Measurements from ENCODE around the gene ZNF790.
"Not testable (repeated sequence)": the region's sequence is repeated elsewhere in the genome, so short reads cannot be mapped to it uniquely, and the experiment has no call there.

ZNF790 gene

DNA sequence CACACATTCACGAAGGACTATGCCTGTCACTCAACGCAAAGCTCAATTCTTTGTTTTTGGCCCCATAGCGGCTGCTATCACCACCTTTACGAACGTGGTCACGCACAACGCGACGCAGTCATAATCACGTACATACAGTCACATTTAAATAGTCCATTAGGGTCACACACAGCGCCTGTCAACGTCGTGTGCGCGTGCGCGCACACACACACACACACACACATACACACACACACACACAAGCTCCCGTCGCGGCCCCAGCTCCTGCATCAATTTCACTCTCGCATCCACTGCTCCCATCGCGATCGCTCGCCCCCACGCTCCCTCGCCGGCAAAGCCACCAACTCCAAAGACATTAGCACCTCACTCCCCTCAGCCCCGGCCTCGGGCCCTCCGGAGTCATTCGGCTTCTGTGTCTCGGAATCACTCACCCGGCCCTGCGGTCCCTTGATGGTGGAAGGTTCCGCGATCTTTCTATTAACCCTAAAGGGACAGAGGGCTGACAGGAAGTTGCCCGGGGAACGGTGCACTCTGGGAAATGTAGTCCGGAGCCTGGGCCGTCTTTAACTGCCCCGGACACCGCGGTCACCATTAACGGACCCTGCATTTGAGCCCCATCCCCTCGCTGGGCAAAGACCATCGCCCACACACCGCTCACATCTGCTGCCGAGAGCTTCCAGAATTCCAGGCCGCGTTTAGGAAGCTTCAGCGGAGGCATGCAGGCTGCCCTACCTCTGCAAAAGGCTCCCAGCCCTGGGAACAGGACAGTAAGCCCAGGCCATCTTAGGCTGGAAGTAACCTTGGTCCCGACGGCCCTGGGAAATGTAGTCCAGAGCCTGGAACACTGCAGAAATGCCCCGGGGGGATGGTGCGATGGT lies at the start of gene ZNF790:
ZNF790 (minus strand) TSS at position 482 of the 878 bp plus-strand sequence. CDS start 12,768 bp downstream, outside the sequence.
- DNase-seq (ENCODE audit: low read depth in 2 of 2), result peak; percentile 65 to 73

DNA sequence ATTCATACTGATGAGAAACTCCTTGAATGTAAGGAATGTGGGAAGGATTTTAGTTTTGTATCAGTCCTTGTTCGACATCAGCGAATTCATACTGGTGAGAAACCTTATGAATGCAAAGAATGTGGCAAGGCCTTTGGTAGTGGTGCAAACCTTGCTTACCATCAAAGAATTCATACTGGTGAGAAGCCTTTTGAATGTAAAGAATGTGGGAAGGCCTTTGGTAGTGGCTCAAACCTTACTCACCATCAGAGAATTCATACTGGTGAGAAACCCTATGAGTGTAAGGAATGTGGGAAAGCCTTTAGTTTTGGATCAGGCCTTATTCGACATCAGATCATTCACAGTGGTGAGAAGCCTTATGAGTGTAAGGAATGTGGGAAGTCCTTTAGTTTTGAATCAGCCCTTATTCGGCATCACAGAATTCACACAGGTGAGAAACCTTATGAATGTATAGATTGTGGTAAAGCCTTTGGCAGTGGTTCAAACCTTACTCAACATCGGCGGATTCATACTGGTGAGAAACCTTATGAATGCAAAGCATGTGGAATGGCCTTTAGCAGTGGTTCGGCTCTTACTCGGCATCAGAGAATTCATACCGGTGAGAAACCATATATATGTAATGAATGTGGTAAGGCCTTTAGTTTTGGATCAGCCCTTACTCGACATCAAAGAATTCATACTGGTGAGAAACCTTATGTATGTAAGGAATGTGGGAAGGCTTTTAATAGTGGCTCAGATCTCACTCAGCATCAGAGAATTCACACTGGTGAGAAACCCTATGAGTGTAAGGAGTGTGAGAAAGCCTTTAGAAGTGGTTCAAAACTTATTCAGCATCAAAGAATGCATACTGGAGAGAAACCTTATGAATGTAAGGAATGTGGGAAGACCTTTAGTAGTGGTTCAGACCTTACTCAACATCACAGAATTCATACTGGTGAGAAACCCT lies 39.1 kb upstream of the ZNF790 start:
- no peak for DNase-seq (ENCODE audit: low read depth in 2 of 2)

DNA sequence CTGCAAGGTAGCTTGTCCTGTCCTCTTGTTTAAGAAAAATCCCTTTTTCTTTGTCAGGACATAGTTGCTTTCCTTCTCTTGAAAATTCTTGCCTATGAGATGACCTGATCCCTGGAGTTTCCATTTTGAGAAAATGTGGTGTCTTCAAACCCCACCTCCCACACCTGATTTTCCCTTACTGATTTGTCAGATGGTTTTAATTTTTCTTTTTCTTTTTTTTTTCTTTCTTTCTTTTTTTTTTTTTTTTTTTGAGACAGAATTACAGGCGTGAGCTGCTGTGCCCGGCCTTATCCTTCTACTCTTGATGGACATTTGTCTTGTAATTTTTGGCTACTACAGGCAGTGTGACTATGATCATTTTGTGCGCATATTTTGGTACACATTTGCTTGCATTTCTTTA lies 13.7 kb upstream of the ZNF790 start:
- DNase-seq (ENCODE audit: low read depth in 2 of 2), result no peak

DNA sequence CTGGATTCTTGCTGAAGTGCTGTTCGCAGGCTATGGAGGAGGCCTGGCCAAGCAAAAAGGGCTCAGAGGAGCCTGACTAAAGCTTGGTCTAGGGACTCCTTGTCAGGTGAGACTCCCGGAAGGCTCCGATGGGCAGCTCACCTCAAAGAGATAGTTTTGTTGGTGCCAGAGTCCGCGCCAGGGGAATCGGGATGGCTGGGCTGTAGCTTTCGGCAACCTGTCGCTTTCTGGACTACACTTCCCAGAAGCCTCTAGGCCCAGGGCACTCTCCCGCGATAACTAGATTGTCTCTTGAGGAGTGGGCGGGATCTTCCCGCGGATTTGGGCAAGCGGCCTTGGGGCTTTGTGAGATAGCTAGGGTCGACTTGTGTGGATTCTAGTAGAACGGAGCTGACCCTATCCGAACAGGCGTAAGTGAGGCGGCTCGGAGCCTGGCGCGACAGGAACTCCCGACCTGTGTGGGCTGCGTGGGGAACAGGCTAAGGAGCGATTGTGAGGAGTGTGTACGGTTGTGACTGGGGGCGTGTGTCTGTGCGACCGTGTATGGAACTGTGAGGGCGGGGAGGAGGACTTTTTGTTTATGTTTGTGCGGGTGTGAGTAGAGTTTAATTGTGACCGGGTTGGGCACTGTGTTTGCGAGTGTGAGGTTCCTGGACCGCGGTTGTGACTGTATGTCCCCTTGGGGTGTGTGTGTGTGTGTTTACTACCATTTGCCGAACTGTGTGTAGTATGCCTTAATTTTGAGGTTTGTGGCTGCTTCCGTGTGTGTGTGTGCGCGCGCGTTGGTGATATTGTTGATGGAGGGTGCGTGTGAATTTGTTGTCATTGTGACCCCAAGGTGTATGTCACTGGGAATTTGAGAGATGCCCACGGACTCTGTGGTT lies 12.6 kb upstream of the ZNF790 start, which contains the start of gene ZNF345:
ZNF345 (plus strand) TSS at position 318 of the 884 bp plus-strand sequence. CDS start 25,955 bp downstream, outside the sequence.
- DNase-seq (ENCODE audit: low read depth in 2 of 2), result peak; percentile 60 to 68

DNA sequence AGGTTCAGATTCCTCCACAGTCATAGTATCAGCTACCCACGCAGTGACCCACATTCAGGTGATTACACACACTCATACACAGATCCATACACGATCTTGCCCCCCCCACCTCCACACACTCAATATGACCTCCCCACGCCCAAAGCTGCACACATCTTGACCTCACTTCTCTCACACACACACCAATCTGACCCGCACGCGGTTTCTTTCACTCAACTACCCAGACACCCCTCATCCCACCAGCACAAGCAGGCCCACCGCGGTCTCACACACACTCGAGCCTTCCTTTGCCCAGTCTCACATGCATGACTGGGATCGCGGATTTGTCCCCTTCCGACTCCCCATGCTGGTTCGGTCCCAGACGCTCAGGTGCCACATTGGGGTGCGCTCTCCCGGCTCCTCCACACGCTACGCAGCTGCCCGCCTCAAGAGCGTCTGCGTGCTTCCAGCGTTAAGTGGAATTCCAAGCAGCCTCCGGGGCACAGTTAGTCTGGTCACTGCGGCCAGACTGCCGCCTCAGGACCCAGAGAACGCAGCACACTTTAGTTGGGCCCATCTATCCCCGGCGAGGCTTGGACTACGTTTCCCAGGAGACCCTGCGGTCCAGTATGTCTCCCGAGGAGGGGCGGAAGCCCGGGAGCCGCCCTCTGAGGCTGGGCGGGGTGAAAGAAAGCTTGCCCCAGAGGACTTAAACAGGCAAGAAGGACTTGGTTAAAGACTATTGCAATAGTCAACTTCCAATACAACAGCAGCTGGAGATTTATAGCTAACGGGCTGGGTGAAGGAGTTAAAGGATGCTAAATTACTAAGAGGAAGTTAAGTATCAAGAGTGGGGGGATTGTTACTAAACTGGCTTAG lies 11.7 kb upstream of the ZNF790 start:
- DNase-seq (ENCODE audit: low read depth in 2 of 2), result peak; percentile 75 to 79

DNA sequence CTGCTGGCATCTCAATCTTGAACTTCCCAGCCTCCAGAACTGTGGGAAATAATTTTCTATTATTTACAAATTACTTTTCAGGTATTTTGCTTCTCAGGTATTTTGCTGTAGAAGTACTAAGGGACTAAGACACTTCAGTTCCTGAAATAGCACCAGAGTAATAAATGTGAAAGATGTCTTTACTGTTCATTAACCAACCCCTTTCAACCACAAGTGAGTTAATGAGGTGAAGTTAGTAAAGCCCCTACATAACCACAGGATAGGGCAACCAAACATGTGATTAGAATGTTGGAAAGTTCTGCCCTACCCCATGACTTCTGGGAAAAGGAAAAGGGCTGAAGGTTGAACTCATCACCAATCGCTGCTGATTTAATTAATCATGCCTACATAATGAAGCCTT lies 9.8 kb upstream of the ZNF790 start:
- DNase-seq (ENCODE audit: low read depth in 2 of 2), result no peak

DNA sequence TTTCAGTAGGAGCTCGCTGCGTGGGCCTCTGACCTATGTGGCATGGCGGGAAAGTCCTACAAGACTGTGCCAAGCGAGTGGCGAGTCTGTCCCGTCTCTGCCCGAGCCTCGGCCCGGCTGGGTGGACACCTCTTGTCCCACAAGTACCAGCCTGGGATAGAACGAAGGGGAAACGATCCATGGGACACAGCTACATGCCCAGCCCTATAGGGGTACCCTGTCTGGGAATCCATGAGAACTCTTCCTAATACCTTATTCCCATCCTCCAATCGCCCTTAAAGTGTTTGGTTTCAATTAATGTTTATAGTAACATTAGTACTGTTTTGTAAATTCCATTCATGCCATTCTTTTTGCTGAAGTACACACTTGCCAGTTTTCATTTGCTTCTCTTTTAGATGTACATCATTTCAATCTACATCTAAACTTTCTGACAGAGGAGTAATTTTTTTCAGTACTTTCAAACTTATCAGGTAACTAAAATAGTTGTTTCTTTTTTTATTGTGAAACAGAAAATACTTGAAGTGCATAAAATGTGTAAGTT lies 667 bp upstream of the ZNF790 start:
- DNase-seq (ENCODE audit: low read depth in 2 of 2), result no peak

DNA sequence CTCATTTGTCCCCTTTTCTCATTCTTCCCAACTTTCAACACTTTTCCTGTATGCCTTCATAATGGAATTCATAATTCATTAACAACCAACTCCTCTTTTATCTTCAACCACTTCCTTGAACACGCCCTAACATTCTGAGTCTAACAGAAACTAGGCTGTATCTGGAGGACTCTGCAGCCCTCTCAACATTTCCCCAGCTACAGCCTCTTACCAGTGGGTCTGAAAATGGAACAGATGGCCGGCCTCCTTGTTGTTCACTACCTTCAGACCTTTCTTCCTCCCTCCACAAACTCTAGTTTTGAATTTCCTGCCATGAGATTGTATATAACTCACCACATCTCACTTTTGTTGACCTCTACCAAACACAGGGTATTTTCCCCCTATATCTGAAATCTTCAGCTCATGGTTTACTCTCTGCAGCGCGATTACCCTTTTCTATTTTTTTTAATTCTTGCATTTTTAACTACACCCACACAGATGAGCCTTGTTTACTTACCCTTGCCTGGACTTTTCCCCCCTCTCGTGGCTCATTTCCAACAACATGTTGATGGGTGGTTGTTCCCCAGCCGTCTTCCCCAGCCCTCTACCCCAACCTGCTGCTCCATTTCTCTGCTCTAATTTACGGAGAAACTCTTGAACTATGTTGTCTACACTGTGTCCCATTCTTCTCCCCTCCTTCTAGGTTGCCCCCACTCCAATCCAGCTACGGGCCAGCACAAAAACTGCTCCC lies 846 bp downstream of the ZNF790 start:
- DNase-seq (ENCODE audit: low read depth in 2 of 2), result no peak

DNA sequence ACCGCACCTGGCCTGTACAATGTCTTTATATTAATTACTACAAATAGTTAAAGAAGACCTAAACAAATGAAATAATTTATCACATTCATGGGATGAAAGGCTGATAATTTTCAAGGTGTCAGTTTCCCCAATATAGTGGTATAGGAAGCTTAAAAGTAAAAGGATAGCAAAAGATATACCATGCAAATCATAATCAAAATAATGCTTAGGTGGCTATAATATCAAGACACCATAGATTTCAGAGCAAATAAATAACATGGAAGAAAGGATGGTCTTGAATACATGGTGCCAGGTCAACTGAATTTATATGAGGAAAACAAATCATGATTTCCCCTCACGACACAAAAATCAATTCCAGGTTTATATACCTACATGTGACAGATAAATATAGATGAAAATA lies 4.8 kb downstream of the ZNF790 start:
- no peak for DNase-seq (ENCODE audit: low read depth in 2 of 2)

DNA sequence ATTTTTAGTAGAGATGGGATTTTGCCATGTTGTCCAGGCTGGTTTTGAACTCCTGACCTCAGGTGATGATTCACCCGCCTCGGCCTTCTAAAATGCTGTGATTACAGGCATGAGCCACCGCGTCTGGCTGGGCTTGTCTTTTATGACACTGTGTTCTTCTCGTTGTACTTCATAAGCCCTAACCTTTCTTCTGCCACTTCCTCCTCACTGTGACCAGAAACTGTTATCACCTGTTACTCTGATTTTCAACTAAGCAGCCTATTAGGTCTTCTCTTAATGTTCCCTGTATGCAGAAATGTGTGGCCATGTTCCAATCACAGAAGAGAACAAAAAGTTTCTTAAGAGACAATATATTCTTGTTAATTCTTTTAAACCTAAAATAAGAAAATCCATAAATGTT lies 16.4 kb downstream of the ZNF790 start:
- no peak for DNase-seq (ENCODE audit: low read depth in 2 of 2)

DNA sequence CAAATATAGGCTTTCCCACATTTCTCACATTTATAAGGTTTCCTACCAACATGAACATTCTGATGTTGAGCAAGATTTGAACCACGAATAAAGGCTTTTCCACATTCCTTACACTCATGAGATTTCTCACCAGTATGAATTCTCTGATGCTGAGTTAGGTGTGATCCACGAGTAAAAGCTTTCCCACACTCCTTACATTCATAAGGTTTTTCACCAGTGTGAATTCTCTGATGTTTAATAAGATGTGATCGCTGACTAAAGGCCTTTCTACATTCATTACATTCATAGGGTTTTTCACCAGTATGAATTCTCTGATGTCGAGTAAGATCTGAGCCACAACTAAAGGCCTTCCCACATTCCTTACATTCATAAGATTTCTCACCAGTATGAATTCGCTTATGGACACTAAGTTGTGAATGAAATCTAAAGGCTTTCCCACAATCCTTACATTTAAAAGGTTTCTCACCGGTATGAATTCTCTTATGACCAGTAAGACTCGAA lies 19.0 kb downstream of the ZNF790 start:
- DNase-seq (ENCODE audit: low read depth in 2 of 2), result no peak

DNA sequence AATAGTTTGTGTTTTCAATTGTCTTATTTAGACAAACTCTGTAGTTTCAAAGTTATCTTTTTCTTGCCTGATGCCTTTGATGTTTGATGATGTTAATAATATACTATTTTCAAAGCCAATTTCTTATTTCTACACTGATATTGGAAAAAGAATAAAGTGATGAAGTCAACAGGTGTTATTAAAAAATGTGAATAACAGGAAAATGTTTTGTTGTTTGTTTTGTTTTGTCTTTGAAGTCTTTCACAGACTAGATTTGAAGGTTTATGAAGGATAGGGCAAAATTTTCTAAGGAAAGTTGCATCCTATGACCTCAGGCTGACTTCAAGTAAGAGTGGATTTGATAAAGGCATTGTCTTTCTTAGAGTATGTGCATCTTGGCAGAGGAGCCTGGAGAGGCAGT lies 31.2 kb downstream of the ZNF790 start:
- DNase-seq (ENCODE audit: low read depth in 2 of 2), result no peak

DNA sequence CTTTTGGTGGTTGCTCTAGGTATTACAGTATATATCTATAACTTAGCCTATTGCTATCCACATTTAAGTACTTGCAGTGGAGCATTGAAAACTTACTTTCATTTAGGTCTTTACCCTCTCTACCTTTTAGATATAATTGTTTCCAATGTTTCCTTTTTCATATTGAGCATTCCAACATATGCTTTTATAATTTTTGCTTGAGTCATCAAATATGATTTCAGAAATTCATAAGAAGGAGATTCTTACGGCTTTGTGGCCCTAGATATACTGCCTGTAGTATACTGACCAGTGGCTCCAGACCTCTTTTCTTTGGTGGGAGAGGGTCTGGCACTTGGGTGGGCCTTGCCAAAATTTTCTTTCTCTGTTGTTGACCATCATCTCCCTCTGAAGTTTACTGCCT lies 32.8 kb downstream of the ZNF790 start:
- DNase-seq (ENCODE audit: low read depth in 2 of 2), result no peak

DNA sequence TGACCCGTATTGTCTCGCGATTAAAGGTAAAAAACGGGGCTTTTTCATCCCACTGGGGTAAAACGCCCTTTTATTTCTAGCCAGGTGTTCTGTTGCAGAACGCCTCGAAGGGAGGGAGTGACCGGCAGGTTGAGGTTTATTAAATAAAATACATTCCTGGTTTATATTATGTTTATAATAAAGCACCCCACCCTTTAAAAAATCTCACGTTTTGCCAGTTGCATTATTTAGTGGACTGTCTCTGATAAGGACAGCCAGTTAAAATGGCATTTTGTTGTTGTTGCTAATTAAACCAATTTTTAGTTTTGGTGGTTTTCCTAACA lies 40.4 kb downstream of the ZNF790 start:
- no peak for DNase-seq (ENCODE audit: low read depth in 2 of 2)

DNA sequence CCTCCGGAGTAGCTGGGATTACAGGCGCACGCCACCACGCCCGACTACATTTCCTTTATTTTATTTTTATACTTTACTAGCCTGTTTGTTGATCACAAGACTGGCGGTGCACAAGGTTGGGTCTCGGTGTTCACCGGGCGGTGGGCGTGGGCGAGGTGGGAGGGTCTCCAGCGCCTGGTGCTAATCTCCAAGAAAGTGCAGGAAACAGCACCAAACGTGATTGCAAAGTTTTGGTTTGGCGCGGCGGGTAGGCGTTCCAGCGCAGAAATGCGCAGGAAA lies 41.5 kb downstream of the ZNF790 start:
- DNase-seq (ENCODE audit: low read depth in 2 of 2), result no peak

DNA sequence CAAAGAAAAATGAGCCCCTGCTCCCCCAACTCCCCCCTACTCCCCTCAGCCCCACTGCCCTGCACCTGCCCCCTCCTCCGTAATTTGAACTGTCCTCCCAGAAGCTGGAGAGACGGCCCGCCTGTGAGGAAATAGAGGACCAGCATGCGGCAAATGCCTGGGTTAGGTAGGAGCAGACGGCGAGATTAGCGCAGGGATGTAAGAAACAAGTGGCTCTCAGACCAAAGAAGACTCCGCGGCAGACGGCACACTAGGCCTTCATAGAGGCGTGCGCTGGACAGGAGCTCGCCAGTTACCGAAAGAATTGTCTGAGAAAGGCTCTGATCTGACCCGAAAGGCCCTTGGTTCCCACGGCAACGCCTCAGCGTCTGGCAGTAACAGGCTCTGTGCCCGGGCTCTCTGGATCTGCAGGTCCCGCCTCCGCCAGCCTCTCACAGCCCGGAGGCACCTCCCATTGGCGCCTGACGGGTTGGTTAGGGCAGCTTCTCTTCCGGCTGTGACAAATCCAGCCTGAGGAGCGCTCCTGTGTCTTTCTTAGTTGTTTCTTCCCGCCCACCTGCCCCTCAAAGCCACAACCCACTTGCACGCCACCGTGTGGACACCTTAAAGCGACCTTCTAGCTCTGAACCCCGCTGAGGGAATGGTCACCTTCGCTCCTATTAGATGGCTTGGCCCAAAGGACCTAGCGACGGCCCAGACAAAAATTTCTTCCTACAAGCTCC lies 46.6 kb downstream of the ZNF790 start:
- not testable (repeated sequence) for DNase-seq (ENCODE audit: low read depth in 2 of 2)

DNA sequence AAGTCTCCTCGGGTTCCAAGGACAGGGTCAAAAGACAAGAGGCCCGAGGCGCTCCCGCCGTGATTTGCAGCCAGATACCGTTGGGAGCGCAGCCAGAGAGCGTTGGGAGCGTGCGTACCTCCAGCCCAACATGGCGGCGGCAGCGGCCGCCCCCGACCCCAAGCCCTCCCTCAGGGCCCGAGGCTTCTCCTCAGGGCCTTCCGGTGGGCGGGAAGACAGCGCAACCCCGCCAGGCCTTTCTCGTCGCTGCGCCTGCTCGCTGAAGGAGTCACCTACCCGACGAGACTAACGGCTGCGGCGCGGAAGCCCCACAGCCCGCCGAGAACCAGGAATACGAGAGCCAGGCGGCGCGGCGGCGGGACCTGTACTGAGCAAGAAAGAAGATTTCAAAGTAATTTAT lies 62.4 kb downstream of the ZNF790 start:
- DNase-seq (ENCODE audit: low read depth in 2 of 2), result no peak

DNA sequence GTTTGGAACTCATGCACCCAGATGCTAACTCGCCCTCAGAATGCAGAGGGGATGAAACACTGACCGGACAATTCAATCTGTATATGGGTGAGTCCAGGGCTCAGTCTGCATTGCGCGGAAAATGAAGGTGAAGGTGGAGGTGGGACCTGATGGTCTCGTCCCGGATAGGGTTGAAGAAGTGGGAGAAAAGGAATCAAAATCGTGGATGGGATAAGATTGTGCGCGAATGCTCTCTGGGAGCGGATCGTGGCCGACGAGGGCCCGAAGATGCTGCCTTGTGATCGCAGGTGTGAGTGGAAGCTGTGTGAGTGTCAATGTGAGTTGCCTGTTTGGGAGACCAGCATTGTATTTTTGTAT lies 65.0 kb downstream of the ZNF790 start:
- DNase-seq (ENCODE audit: low read depth in 2 of 2), result no peak
